B cell (primary cell): ENCODE measurements around the gene TSPAN14. TPM values are rescaled to one million over a fixed set of nuclear protein-coding genes. Genes with fewer than 3 reads are reported as not detected.

Source experiments
- ATAC-seq: fragments of 200-7000 bp; cut with Tn5 transposase; one replicate; pipeline ENCODE4 v1.10.0; 2021; ENCODE audit warnings: low read depth, mild to moderate bottlenecking, moderate number of reproducible peaks, moderate library complexity
- CTCF ChIA-PET: fragments of 350-600 bp; sonication (Branson Sonifier 250); formaldehyde crosslinking; loops from one replicate; lab custom pipeline; 2021; ENCODE audit warnings: antibody characterized with exemption, inconsistent platforms; lab: Charles Lee
- POLR2A ChIA-PET: fragments of 350-600 bp; sonication (Branson Sonifier 250); formaldehyde crosslinking; loops from one replicate; lab custom pipeline; 2021; ENCODE audit warnings: antibody characterized with exemption; lab: Charles Lee
- DNase-seq: peaks from one replicate; pipeline ENCODE4 v3.0.0; 2013
- H2AFZ ChIP-seq: 2 replicates; pipeline ENCODE4 v1.6.1; 2012; ENCODE audit warnings: mild to moderate bottlenecking, low read depth, low read length; ENCODE audit not compliant: insufficient read depth, poor library complexity, severe bottlenecking
- H3K27ac ChIP-seq, 2 donors: 1 replicate in 1 of 2; 2 replicates in 1 of 2; pipeline ENCODE4 v1.5.1; 2012 to 2013; ENCODE audit warnings: low read length in 2 of 2, mild to moderate bottlenecking in 2 of 2, moderate library complexity in 1 of 2
- H3K27me3 ChIP-seq, 4 experiments: fragments of 200-600 bp in 1 of 4; sonication (generic) in 1 of 4; replicated peaks in 1 of 4; 1 replicate in 2 of 4; 2 replicates in 2 of 4; pipeline versions ENCODE4 v1.6.1 to v1.7.0; 2013 to 2016; ENCODE audit warnings: low read length in 3 of 4, mild to moderate bottlenecking in 2 of 4, mixed read lengths in 1 of 4, moderate library complexity in 1 of 4; ENCODE audit not compliant: insufficient read depth in 4 of 4, control insufficient read depth in 3 of 4; ENCODE audit errors: control extremely low read depth in 1 of 4
- H3K36me3 ChIP-seq, 2 experiments: replicated peaks in 1 of 2; 1 replicate in 1 of 2; 2 replicates in 1 of 2; pipeline versions ENCODE4 v1.6.1 to v1.7.1; 2013; ENCODE audit warnings: low read length in 1 of 2; ENCODE audit not compliant: insufficient read depth in 2 of 2, control insufficient read depth in 1 of 2; ENCODE audit errors: control extremely low read depth in 1 of 2, extremely low read depth in 1 of 2
- H3K4me1 ChIP-seq, 2 donors: fragments of 200-600 bp in 1 of 2; sonication (generic) in 1 of 2; 1 replicate in 1 of 2; 2 replicates in 1 of 2; pipeline versions ENCODE4 v1.5.1 to v1.6.1; 2013 to 2017; ENCODE audit warnings: low read length in 2 of 2; ENCODE audit not compliant: control insufficient read depth in 2 of 2, insufficient read depth in 2 of 2
- H3K4me2 ChIP-seq: replicated peaks from 2 replicates; pipeline ENCODE3; 2012; ENCODE audit warnings: mild to moderate bottlenecking, low read depth, low read length; ENCODE audit not compliant: poor library complexity, severe bottlenecking
- H3K4me3 ChIP-seq, 5 experiments: fragments of 200-600 bp in 1 of 5; sonication (generic) in 1 of 5; 1 replicate in 3 of 5; 2 replicates in 2 of 5; pipeline versions ENCODE4 v1.5.1 to v1.7.0; 2011 to 2016; ENCODE audit warnings: low read length in 4 of 5, mild to moderate bottlenecking in 4 of 5, low read depth in 2 of 5, control low read depth in 1 of 5, moderate library complexity in 1 of 5; ENCODE audit not compliant: insufficient read depth in 1 of 5; ENCODE audit errors: control extremely low read depth in 1 of 5, extremely low read depth in 1 of 5
- H3K79me2 ChIP-seq: fragments of 200-600 bp; sonication (generic); one replicate; pipeline ENCODE4 v1.6.0; 2016; ENCODE audit warnings: low read length; ENCODE audit not compliant: control insufficient read depth, insufficient read depth
- H3K9ac ChIP-seq: fragments of 200-600 bp; sonication (generic); 2 replicates; pipeline ENCODE4 v1.6.1; 2017; ENCODE audit warnings: mild to moderate bottlenecking, low read length, moderate library complexity
- H3K9me3 ChIP-seq, 3 donors: one replicate each; pipeline versions ENCODE4 v1.6.1 to v1.7.1; 2013; ENCODE audit warnings: low read length in 2 of 3; ENCODE audit not compliant: control insufficient read depth in 2 of 3, insufficient read depth in 1 of 3; ENCODE audit errors: control extremely low read depth in 1 of 3
- H4K20me1 ChIP-seq: 2 replicates; pipeline ENCODE4 v1.6.0; 2012; ENCODE audit warnings: mild to moderate bottlenecking, low read length; ENCODE audit not compliant: insufficient read depth, control insufficient read depth, poor library complexity, severe bottlenecking
- H3K27ac Mint-ChIP-seq: one replicate; pipeline ENCODE4 v1.8.0; 2021; ENCODE audit warnings: mixed read lengths
- H3K27me3 Mint-ChIP-seq: one replicate; pipeline ENCODE4 v1.8.0; 2021; ENCODE audit warnings: mixed read lengths
- H3K4me1 Mint-ChIP-seq: one replicate; pipeline ENCODE4 v1.8.0; 2021; ENCODE audit warnings: mixed read lengths
- H3K4me3 Mint-ChIP-seq: one replicate; pipeline ENCODE4 v1.8.0; 2021; ENCODE audit warnings: mixed read lengths
- H3K9me3 Mint-ChIP-seq: one replicate; pipeline ENCODE4 v1.8.0; 2022; ENCODE audit warnings: mixed read lengths; ENCODE audit not compliant: insufficient read depth
- CTCF ChIP-seq: fragments of 200-600 bp; IDR thresholded peaks from one replicate; pipeline ENCODE4 v1.8.0; 2022; ENCODE audit warnings: antibody characterized with exemption, mild to moderate bottlenecking
- EZH2 ChIP-seq: IDR thresholded peaks from 2 replicates; pipeline ENCODE4 v1.6.1; 2012; ENCODE audit warnings: borderline replicate concordance, low read depth, mild to moderate bottlenecking, moderate library complexity, low read length; ENCODE audit not compliant: insufficient read depth, poor library complexity, severe bottlenecking
- WGBS: methylation state at CpG from one replicate; pipeline ENCODE4 v1.1.5; 2013; ENCODE audit warnings: missing lambda C conversion rate; ENCODE audit not compliant: insufficient coverage; 5-methylcytosine and 5-hydroxymethylcytosine counted together
- intact Hi-C: fragments of 100-400 bp; cut with micrococcal nuclease; formaldehyde crosslinking; loops from one replicate; pipeline ENCODE4 v1.10.0; 2022
- polyA plus RNA-seq: library from polyadenylated mRNA; depleted of rRNA; stranded (reverse); fragments of >200 nt; gene quantifications from 2 replicates; pipeline ENCODE4 v1.2.3, GENCODE V29; 2012
- total RNA-seq, 2 donors: library from RNA; stranded (reverse); fragments of 120-200 nt in 1 of 2; gene quantifications; 1 replicate in 1 of 2; 2 replicates in 1 of 2; pipeline versions ENCODE4 v1.2.3 to v1.2.4, GENCODE V29; 2013 to 2022

The TSPAN14 gene
- total and polyA plus RNA-seq, 2 donors (not counting 1 experiment from before 2014, with no cell fraction given) = 27.8 to 55.3 TPM

- ATAC-seq (no peak), DNase-seq (no peak)
- no peak overlapping the region for H2AFZ ChIP-seq
- no peaks in the 10 kb centered on the region for H3K36me3 ChIP-seq
- TF ChIP-seq CTCF (no peak), EZH2 (no peak)
- H3K27ac Mint-ChIP-seq = no peak overlapping the region
- H3K9ac ChIP-seq = no peak overlapping the region
- H3K79me2 ChIP-seq = no peaks in the 10 kb centered on the region
- H3K4me3 Mint-ChIP-seq = no peak overlapping the region
- H3K27ac ChIP-seq = no peak overlapping the region
- POLR2A ChIA-PET = no interaction called here
- H4K20me1 ChIP-seq = no peaks in the 10 kb centered on the region
- no peak overlapping the region for H3K4me2 ChIP-seq
- peaks cover 0 to 4% of the 10 kb centered on the region in 2 donors for H3K4me1 ChIP-seq
- intact Hi-C loops = no loop called here
- H3K4me1 Mint-ChIP-seq = peaks cover 7% of the 10 kb centered on the region
- H3K27me3 Mint-ChIP-seq = peaks cover 4% of the 10 kb centered on the region
- no peaks in the 10 kb centered on the region for H3K9me3 Mint-ChIP-seq
- no CpG with 5 or more reads among the region's 2 CpGs for WGBS
- no peaks in the 10 kb centered on the region for H3K9me3 ChIP-seq
- H3K4me3 ChIP-seq = no peak overlapping the region
- H3K27me3 ChIP-seq = no peaks in the 10 kb centered on the region
- CTCF ChIA-PET = interaction anchor here (1.3 to 1.7 kb wide), 2 partner anchors 20 to 81 kb away, joined by 3 read pairs; no protein-coding TSS in a partner anchor
Measured at GRCh38 chr10:80526218-80526617, 72.1 kb downstream of the TSPAN14 start.

- Histone ChIP-seq H3K79me2 (no peaks in the 10 kb centered on the region), H3K9me3 (no peaks in the 10 kb centered on the region), H3K27me3 (no peaks in the 10 kb centered on the region), H3K4me1 (peaks cover 0 to 4% of the 10 kb centered on the region in 2 donors), H3K27ac (no peak overlapping the region), H3K4me3 (no peak overlapping the region), H3K9ac (no peak overlapping the region), H3K36me3 (no peaks in the 10 kb centered on the region), H4K20me1 (no peaks in the 10 kb centered on the region), H2AFZ (no peak overlapping the region), H3K4me2 (no peak overlapping the region)
- POLR2A ChIA-PET = no interaction called here
- no peak overlapping the region for H3K4me3 Mint-ChIP-seq
- ATAC-seq (no peak), DNase-seq (no peak)
- CTCF ChIA-PET = interaction anchor here (1.3 to 1.7 kb wide), 2 partner anchors 21 to 82 kb away, joined by 3 read pairs; no protein-coding TSS in a partner anchor
- H3K27ac Mint-ChIP-seq = no peak overlapping the region
- H3K27me3 Mint-ChIP-seq = peaks cover 4% of the 10 kb centered on the region
- intact Hi-C loops = no loop called here
- WGBS = 47% methylated on average over 6 of the region's 6 CpGs
- no peaks in the 10 kb centered on the region for H3K9me3 Mint-ChIP-seq
- peaks cover 7% of the 10 kb centered on the region for H3K4me1 Mint-ChIP-seq
- TF ChIP-seq EZH2 (no peak), CTCF (no peak)
Measured at GRCh38 chr10:80526742-80527141, 72.6 kb downstream of the TSPAN14 start.
